ENCODE measurements around the gene FOXL2. TPM values are rescaled to one million over a fixed set of nuclear protein-coding genes. Genes with fewer than 3 reads are reported as not detected.
A peak's percentile ranks its signal among the peaks of the same experiment; 100 is the strongest.

The FOXL2 gene
- total RNA-seq, 1 donor from 2014 or later, result not detected

- Mint-ChIP-seq H3K27me3 (ENCODE audit: low read depth) (peaks cover 88% of the 10 kb centered on the region), H3K9me3 (no peaks in the 10 kb centered on the region), H3K4me1 (peaks cover 17% of the 10 kb centered on the region), H3K27ac (no peak overlapping the region), H3K36me3 (no peaks in the 10 kb centered on the region), H3K4me3 (peak overlapping the region; percentile 70)
- peak; percentile 60 to 90 for DNase-seq (ENCODE audit: low spot score in 2 of 2, unreplicated experiment in 2 of 2)
- peak; percentile 95 for TF ChIP-seq CTCF (IDR thresholded peaks at IDR 0.05; ENCODE audit: unreplicated experiment)
These were observed 10.8 kb downstream of the FOXL2 start for GRCh38 chr3:138935863-138936740.

GRCh38 chr3:138935505-138935862 is 11.5 kb downstream of the FOXL2 start:
- H3K4me3 Mint-ChIP-seq, result peak overlapping the region; percentile 70
- H3K27me3 Mint-ChIP-seq (ENCODE audit: low read depth), result peaks cover 86% of the 10 kb centered on the region
- no peak for TF ChIP-seq CTCF (IDR thresholded peaks at IDR 0.05; ENCODE audit: unreplicated experiment)
- no peak overlapping the region for H3K27ac Mint-ChIP-seq
- peaks cover 17% of the 10 kb centered on the region for H3K4me1 Mint-ChIP-seq
- H3K9me3 Mint-ChIP-seq, result no peaks in the 10 kb centered on the region
- H3K36me3 Mint-ChIP-seq, result no peaks in the 10 kb centered on the region
- DNase-seq (ENCODE audit: low spot score in 2 of 2, unreplicated experiment in 2 of 2), result no peak

GRCh38 chr3:138933981-138934691 is 12.8 kb downstream of the FOXL2 start:
- no peaks in the 10 kb centered on the region for H3K9me3 Mint-ChIP-seq
- no peak for DNase-seq (ENCODE audit: low spot score in 2 of 2, unreplicated experiment in 2 of 2)
- H3K36me3 Mint-ChIP-seq, result no peaks in the 10 kb centered on the region
- no peak overlapping the region for H3K27ac Mint-ChIP-seq
- H3K4me3 Mint-ChIP-seq, result no peak overlapping the region
- H3K4me1 Mint-ChIP-seq, result peaks cover 17% of the 10 kb centered on the region
- no peak for TF ChIP-seq CTCF (IDR thresholded peaks at IDR 0.05; ENCODE audit: unreplicated experiment)
- H3K27me3 Mint-ChIP-seq (ENCODE audit: low read depth), result peaks cover 73% of the 10 kb centered on the region

- Mint-ChIP-seq H3K9me3 (no peaks in the 10 kb centered on the region), H3K27ac (no peak overlapping the region), H3K4me3 (no peak overlapping the region), H3K27me3 (ENCODE audit: low read depth) (peaks cover 63% of the 10 kb centered on the region), H3K4me1 (peaks cover 13% of the 10 kb centered on the region), H3K36me3 (no peaks in the 10 kb centered on the region)
- no peak for DNase-seq (ENCODE audit: low spot score in 2 of 2, unreplicated experiment in 2 of 2)
- TF ChIP-seq CTCF (IDR thresholded peaks at IDR 0.05; ENCODE audit: unreplicated experiment), result no peak
These were observed 13.8 kb downstream of the FOXL2 start for GRCh38 chr3:138933068-138933668.

GRCh38 chr3:138928727-138929372 is 18.1 kb downstream of the FOXL2 start:
- no peak for DNase-seq (ENCODE audit: low spot score in 2 of 2, unreplicated experiment in 2 of 2)
- H3K4me1 Mint-ChIP-seq, result no peaks in the 10 kb centered on the region

More at GRCh38 chr3:138928727-138929372, 18.1 kb downstream of the FOXL2 start:
- Mint-ChIP-seq H3K4me3 (no peak overlapping the region), H3K27ac (no peak overlapping the region), H3K27me3 (ENCODE audit: low read depth) (peaks cover 28% of the 10 kb centered on the region), H3K36me3 (no peaks in the 10 kb centered on the region), H3K9me3 (no peaks in the 10 kb centered on the region)
- TF ChIP-seq CTCF (IDR thresholded peaks at IDR 0.05; ENCODE audit: unreplicated experiment), result no peak
